Astrocyte of the cerebellum (primary cell): ENCODE measurements around the gene CIDEB.
"Not testable (repeated sequence)": the region's sequence is repeated elsewhere in the genome, so short reads cannot be mapped to it uniquely, and the experiment has no call there.

Experiments used
- DNase-seq: peaks from one replicate; pipeline ENCODE4 v3.0.0-alpha.2; 2011; ENCODE audit warnings: low read depth
- H3K4me3 ChIP-seq: 2 replicates; pipeline ENCODE4 v1.5.1; 2011; ENCODE audit warnings: mild to moderate bottlenecking, low read depth, low read length, moderate library complexity
- CTCF ChIP-seq: IDR thresholded peaks from 2 replicates; pipeline ENCODE4 v1.5.1; 2012; ENCODE audit warnings: low read length, low read depth, moderate library complexity, mild to moderate bottlenecking; ENCODE audit errors: missing control alignments
- in situ Hi-C: cut with HindIII; loops from 2 replicates; pipeline ENCODE4 v1.10.0; 2017; ENCODE audit warnings: low sequenced_read_pairs

The CIDEB gene

DNA sequence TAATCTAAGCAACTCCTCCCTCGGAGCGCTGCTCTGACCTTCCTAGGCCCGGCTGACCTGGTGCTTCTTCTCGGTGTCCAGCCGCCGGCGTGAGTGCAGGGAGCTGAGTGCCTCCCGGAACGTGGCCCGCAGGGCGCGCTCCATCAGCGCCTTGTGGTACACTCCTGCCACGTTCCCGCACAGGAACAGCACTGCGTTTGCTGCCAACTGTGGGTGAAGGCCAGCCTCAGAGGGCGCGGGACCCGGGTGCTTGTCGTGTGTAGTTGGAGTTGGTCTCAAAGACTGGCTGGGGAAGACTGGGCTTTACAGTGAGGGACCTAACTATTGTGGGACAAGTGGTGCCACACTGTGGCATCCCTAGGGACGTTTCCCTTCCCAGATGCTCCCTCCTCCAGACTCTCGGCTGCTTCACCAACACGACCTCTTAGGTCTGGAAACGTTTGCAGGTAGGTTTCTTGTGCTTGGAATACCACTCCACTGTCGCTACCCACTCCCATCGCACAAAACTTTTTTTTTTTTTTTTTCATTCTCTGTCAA is 24.0 kb upstream of the CIDEB start:
- in situ Hi-C loops = no loop called here
- DNase-seq = no peak
- no peak overlapping the region for H3K4me3 ChIP-seq
- TF ChIP-seq CTCF = no peak

- H3K4me3 ChIP-seq = no peak overlapping the region
- no peak for DNase-seq
- in situ Hi-C loops = no loop called here
- TF ChIP-seq CTCF = no peak
Measured at GRCh38 chr14:24330973-24331674, 23.3 kb upstream of the CIDEB start.

DNA sequence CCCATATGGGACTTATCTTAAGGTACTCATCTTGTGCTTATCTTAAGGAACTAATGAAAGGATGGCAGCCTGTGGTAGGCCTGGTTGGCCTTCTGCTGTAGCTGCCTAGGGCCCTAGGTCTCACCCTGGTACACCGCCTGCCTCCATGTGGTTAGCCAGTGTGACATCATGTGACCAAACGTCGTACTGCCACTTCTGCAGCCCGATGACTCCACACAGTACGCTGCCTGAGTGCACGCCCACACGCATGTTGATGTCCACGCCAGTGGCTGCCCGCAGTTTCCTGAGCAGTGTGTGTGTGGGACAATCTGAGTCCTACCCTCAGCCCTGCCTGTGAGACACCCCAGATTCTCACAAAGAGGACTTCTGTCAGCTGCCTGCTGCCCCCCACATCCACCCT is 22.0 kb upstream of the CIDEB start:
- no peak for TF ChIP-seq CTCF
- in situ Hi-C loops = no loop called here
- no peak for DNase-seq
- H3K4me3 ChIP-seq = no peak overlapping the region

DNA sequence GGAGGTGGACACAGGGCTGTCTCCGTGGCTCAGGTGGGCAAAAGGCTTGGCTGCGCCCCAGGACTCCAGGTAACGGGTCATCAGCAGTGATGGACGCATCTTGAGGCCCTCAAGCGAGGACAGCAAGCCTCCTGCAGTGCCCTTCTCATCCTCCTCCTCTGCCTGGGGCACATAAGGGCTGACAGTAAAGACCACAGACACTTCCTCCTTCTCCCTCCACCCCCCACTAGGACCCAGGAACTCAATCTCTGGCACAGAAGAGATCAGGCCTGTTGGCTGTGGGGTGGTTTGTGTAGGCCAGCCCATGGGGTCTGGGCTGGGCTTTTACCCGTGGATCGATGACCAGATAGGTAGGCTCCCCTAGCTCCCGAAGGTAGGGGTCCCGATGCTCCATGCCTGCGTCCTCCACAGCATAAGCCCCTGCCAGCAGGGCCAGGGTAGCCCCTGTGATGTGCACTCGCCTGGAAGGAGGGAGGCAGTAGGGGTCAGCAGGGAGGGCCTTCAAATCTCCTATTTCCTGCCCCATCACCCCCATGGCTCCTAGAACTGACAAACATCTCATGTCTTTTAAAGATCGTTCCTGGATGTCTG is 21.4 kb upstream of the CIDEB start:
- no peak overlapping the region for H3K4me3 ChIP-seq
- no peak for DNase-seq
- no peak for TF ChIP-seq CTCF
- in situ Hi-C loops = no loop called here

GRCh38 chr14:24327914-24328313 is 20.1 kb upstream of the CIDEB start:
- DNase-seq, H3K4me3 ChIP-seq, in situ Hi-C loops: not testable (repeated sequence)
- peak; percentile 41 for TF ChIP-seq CTCF

DNA sequence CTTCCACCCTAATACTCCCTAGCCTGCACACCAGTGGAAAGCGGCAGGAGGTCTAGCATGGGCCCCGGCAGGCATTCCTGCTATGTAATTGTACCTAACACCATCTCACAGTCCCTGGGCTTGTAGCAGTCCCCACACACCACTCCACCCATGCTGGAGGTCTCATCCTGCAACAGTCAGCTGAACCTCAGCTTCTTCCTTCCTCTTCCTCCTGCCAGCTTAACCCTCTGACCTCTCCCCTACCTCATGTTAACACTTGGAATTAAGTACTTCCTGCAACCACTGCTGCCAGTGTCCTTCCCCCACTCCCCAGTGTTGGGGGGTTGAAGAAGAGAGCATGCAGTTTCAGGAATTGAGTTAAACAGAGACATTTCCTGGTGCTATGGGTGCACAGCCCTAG is 19.5 kb upstream of the CIDEB start:
- H3K4me3 ChIP-seq = no peak overlapping the region
- no peak for TF ChIP-seq CTCF
- in situ Hi-C loops = no loop called here
- DNase-seq = no peak
